Hepatocyte (in vitro differentiated cells): ENCODE data around the gene LRFN4. TPM values are rescaled to one million over a fixed set of nuclear protein-coding genes. Genes with fewer than 3 reads are reported as not detected.

Source experiments
- DNase-seq: peaks from one replicate; pipeline ENCODE4 v3.0.0-alpha.2; 2016; ENCODE audit warnings: low spot score
- H2AFZ ChIP-seq: fragments of 200-600 bp; sonication (generic); 2 replicates; pipeline ENCODE4 v1.6.0; 2016; ENCODE audit warnings: antibody characterized with exemption, mild to moderate bottlenecking
- H3K27ac ChIP-seq: fragments of 200-600 bp; sonication (generic); 2 replicates; pipeline ENCODE4 v1.5.1; 2016; ENCODE audit warnings: mild to moderate bottlenecking
- H3K27me3 ChIP-seq: fragments of 200-600 bp; sonication (generic); 2 replicates; pipeline ENCODE4 v1.6.1; 2016
- H3K36me3 ChIP-seq: fragments of 200-600 bp; sonication (generic); replicated peaks from 2 replicates; pipeline ENCODE4 v1.5.1; 2016; ENCODE audit warnings: low read depth; ENCODE audit not compliant: insufficient read depth
- H3K4me1 ChIP-seq: fragments of 200-600 bp; sonication (generic); 2 replicates; pipeline ENCODE4 v1.5.1; 2016; ENCODE audit warnings: mild to moderate bottlenecking, moderate library complexity; ENCODE audit not compliant: insufficient read depth
- H3K4me2 ChIP-seq: fragments of 200-600 bp; sonication (generic); 2 replicates; pipeline ENCODE4 v1.6.0; 2016
- H3K4me3 ChIP-seq: fragments of 200-600 bp; sonication (generic); 2 replicates; pipeline ENCODE4 v1.5.1; 2016; ENCODE audit warnings: mild to moderate bottlenecking
- H3K79me2 ChIP-seq: fragments of 200-600 bp; sonication (generic); 2 replicates; pipeline ENCODE4 v1.6.0; 2017; ENCODE audit warnings: mild to moderate bottlenecking
- H3K9me2 ChIP-seq: fragments of 200-600 bp; sonication (generic); replicated peaks from 2 replicates; pipeline ENCODE4 v1.6.0; 2017; ENCODE audit warnings: mild to moderate bottlenecking; ENCODE audit not compliant: insufficient read depth
- H3K9me3 ChIP-seq: fragments of 200-600 bp; sonication (generic); 2 replicates; pipeline ENCODE4 v1.5.1; 2016; ENCODE audit warnings: low read depth, mild to moderate bottlenecking
- H4K20me1 ChIP-seq: fragments of 200-600 bp; sonication (generic); 2 replicates; pipeline ENCODE4 v1.6.0; 2016; ENCODE audit warnings: mild to moderate bottlenecking; ENCODE audit not compliant: insufficient read depth, poor library complexity, severe bottlenecking
- CTCF ChIP-seq: fragments of 200-600 bp; sonication (generic); IDR thresholded peaks from 2 replicates; pipeline ENCODE4 v1.5.1; 2016; ENCODE audit warnings: antibody characterized with exemption, mild to moderate bottlenecking; ENCODE audit not compliant: poor library complexity
- EZH2 ChIP-seq: fragments of 200-600 bp; sonication (generic); IDR thresholded peaks from 2 replicates; pipeline ENCODE4 v1.6.1; 2016; ENCODE audit warnings: antibody characterized with exemption, mild to moderate bottlenecking, borderline replicate concordance
- EZH2phosphoT487 ChIP-seq: fragments of 200-600 bp; sonication (generic); IDR thresholded peaks from one replicate; pipeline ENCODE4 v1.6.1; 2018; ENCODE audit warnings: antibody characterized with exemption, mild to moderate bottlenecking, low read depth, moderate library complexity; ENCODE audit not compliant: unreplicated experiment, severe bottlenecking
- WGBS: methylation state at CpG from one replicate; pipeline ENCODE4 v1.1.6; 2016; ENCODE audit warnings: low lambda C conversion rate; ENCODE audit errors: missing lambda C conversion rate; 5-methylcytosine and 5-hydroxymethylcytosine counted together
- polyA plus RNA-seq: library from polyadenylated mRNA; unstranded; fragments of >200 nt; fragmentation: Nextera tagmentation; extraction: Ambion mirVana; gene quantifications from 2 replicates; pipeline ENCODE4 v1.2.1, GENCODE V29; 2016
- total RNA-seq: library from RNA; depleted of rRNA; stranded (reverse); fragments of >200 nt; gene quantifications from 2 replicates; pipeline ENCODE4 v1.2.3, GENCODE V29; 2014

LRFN4 gene
- total and polyA plus RNA-seq, 2 experiments from 2014 or later, result 15.8 to 30.2 TPM

GRCh38 chr11:66885950-66886440 is 29.1 kb downstream of the LRFN4 start:
- peaks cover 1% of the 10 kb centered on the region for H3K79me2 ChIP-seq
- TF ChIP-seq EZH2, result no peak
- no peak for TF ChIP-seq EZH2phosphoT487
- no peak for TF ChIP-seq CTCF
- no peaks in the 10 kb centered on the region for H3K36me3 ChIP-seq
- no peaks in the 10 kb centered on the region for H4K20me1 ChIP-seq
- WGBS, result 69% methylated on average over 7 of the region's 11 CpGs
- DNase-seq, result no peak
- peak overlapping the region; percentile 51 for H3K27ac ChIP-seq
- H3K4me3 ChIP-seq, result no peak overlapping the region
- no peaks in the 10 kb centered on the region for H3K9me2 ChIP-seq
- H2AFZ ChIP-seq, result no peak overlapping the region
- H3K27me3 ChIP-seq, result no peaks in the 10 kb centered on the region
- H3K4me2 ChIP-seq, result no peak overlapping the region
- peaks cover 10% of the 10 kb centered on the region for H3K4me1 ChIP-seq
- no peaks in the 10 kb centered on the region for H3K9me3 ChIP-seq

- Histone ChIP-seq H3K27me3 (no peaks in the 10 kb centered on the region), H3K4me3 (no peak overlapping the region), H3K9me2 (no peaks in the 10 kb centered on the region), H3K9me3 (no peaks in the 10 kb centered on the region), H3K79me2 (peaks cover 8% of the 10 kb centered on the region), H3K36me3 (no peaks in the 10 kb centered on the region), H2AFZ (no peak overlapping the region), H4K20me1 (no peaks in the 10 kb centered on the region), H3K4me1 (peaks cover 10% of the 10 kb centered on the region), H3K27ac (peak overlapping the region; percentile 51), H3K4me2 (no peak overlapping the region)
- DNase-seq, result no peak
- TF ChIP-seq CTCF (no peak), EZH2phosphoT487 (no peak), EZH2 (no peak)
- 82% methylated on average over 15 of the region's 15 CpGs for WGBS
These were observed 29.9 kb downstream of the LRFN4 start for GRCh38 chr11:66886671-66887221.

- DNase-seq, result no peak
- H3K9me3 ChIP-seq, result no peaks in the 10 kb centered on the region
- H3K4me3 ChIP-seq, result no peak overlapping the region
- H3K36me3 ChIP-seq, result no peaks in the 10 kb centered on the region
- no peak for TF ChIP-seq EZH2phosphoT487
- TF ChIP-seq CTCF, result no peak
- no peak for TF ChIP-seq EZH2
- 94% methylated on average over 11 of the region's 11 CpGs for WGBS
- H2AFZ ChIP-seq, result no peak overlapping the region
- no peaks in the 10 kb centered on the region for H3K27me3 ChIP-seq
- no peak overlapping the region for H3K4me2 ChIP-seq
- H3K79me2 ChIP-seq, result peaks cover 8% of the 10 kb centered on the region
- H3K4me1 ChIP-seq, result peaks cover 10% of the 10 kb centered on the region
- no peaks in the 10 kb centered on the region for H3K9me2 ChIP-seq
- H3K27ac ChIP-seq, result peak overlapping the region; percentile 51
- no peaks in the 10 kb centered on the region for H4K20me1 ChIP-seq
These were observed 30.7 kb downstream of the LRFN4 start for GRCh38 chr11:66887526-66887925.
